ENCODE results near the gene ARHGAP26.
"Not testable (repeated sequence)": the region's sequence is repeated elsewhere in the genome, so short reads cannot be mapped to it uniquely, and the experiment has no call there.

Gene ARHGAP26

DNA sequence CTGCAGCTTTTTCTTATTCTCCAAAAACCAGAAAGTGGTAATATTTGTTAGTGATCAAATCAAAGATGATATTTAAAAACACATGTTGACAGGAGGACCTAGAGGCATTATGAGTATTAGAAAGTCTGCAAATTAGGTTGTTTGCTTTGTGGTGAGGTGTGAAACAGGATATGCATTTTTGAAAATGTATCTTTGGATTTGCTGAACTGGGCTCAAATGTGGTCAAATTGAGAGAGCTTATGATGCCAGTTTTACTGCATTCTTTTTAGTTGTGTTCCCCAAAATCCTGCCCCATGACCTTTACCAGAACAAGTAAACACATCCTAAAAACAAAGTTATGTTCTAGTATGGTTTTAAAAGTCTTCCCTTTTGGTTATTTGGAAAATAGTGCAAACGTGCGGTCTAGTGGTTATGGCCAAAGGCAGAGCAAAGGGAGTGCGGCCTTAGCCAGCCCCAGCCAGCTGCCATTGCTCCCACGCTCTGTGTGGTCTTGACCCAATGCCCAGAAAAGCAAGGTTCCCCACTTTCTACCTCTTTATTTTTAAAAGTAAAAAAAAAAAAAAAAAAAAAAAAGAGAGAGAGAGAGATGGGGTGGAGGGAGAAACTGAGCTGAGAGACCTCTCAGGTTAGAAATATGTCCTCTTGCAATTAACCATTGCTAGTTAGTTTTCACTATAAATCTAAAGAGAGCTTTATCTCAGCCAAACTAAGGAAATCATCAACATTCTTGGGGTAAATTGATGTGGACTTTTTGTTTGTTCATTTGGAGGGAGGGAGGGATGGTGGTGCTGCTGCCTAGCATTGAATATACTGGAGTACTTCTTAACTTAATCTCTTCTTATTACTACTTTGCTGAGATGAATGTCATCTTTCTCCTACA lies 176.6 kb downstream of the ARHGAP26 start:
- H3K9me3 ChIP-seq: no peaks in the 10 kb centered on the region
- in situ Hi-C loops (cut with MboI; ENCODE audit: low sequenced_read_pairs): no loop called here
- no peak for DNase-seq (ENCODE audit: low spot score in 2 of 2)
- H3K4me1 ChIP-seq: no peaks in the 10 kb centered on the region
- H3K27me3 ChIP-seq (ENCODE audit: low read depth): no peaks in the 10 kb centered on the region
- no peaks in the 10 kb centered on the region for H3K36me3 ChIP-seq (replicated peaks)
- no peak overlapping the region for H3K4me3 ChIP-seq

GRCh38 chr5:142947427-142947709 lies 177.2 kb downstream of the ARHGAP26 start:
- no peaks in the 10 kb centered on the region for H3K36me3 ChIP-seq (replicated peaks)
- no peak overlapping the region for H3K4me3 ChIP-seq

DNA sequence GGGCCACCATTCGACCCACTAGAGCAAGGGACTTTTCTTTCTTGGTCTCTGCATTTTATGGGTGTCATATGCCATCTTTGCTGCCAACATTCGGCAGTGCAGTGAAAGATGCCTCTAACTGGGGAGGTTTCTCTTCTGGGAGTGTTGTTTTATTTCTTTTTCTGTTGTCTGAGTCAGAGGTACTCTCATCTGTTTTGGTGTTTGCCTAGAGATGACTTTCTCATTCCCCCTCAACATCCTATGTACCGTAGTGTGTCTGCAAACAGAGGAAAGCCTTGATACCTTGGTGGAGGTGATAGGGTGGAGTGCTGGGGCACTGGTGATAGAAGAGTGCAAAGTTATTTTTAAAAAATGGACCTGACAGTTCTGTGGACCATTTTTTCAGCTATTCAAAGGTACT lies 182.1 kb downstream of the ARHGAP26 start:
- no peak overlapping the region for H3K4me3 ChIP-seq
- DNase-seq (ENCODE audit: low spot score in 2 of 2): no peak
- H3K9me3 ChIP-seq: no peaks in the 10 kb centered on the region
- no peaks in the 10 kb centered on the region for H3K36me3 ChIP-seq (replicated peaks)
- H3K27me3 ChIP-seq (ENCODE audit: low read depth): no peaks in the 10 kb centered on the region
- in situ Hi-C loops (cut with MboI; ENCODE audit: low sequenced_read_pairs): no loop called here
- H3K4me1 ChIP-seq: no peaks in the 10 kb centered on the region

More at GRCh38 chr5:142947427-142947709, 177.2 kb downstream of the ARHGAP26 start:
- in situ Hi-C loops (cut with MboI; ENCODE audit: low sequenced_read_pairs): no loop called here
- no peak for DNase-seq (ENCODE audit: low spot score in 2 of 2)
- Histone ChIP-seq H3K9me3 (no peaks in the 10 kb centered on the region), H3K4me1 (no peaks in the 10 kb centered on the region), H3K27me3 (ENCODE audit: low read depth) (no peaks in the 10 kb centered on the region)

DNA sequence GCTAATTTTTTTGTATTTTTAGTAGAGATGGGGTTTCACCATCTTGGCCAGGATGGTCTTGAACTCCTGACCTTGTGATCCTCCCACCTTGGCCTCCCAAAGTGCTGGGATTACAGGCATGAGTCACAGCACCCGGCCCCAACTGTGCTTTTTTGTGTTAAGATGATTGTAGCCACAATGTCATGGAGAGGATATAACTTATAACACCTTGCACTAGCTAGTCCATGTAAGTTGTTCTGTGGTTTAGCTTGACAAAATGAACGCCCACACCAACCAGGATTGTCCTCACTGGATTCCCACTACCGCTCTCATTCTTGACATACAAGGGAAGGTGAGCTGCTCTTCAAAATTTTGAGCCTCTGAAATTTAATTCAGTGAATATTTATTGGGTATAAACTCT lies 182.7 kb downstream of the ARHGAP26 start:
- H3K4me1 ChIP-seq; H3K9me3 ChIP-seq; H3K36me3 ChIP-seq (replicated peaks); DNase-seq (ENCODE audit: low spot score in 2 of 2); H3K4me3 ChIP-seq; H3K27me3 ChIP-seq (ENCODE audit: low read depth); in situ Hi-C loops (cut with MboI; ENCODE audit: low sequenced_read_pairs): not testable (repeated sequence)

DNA sequence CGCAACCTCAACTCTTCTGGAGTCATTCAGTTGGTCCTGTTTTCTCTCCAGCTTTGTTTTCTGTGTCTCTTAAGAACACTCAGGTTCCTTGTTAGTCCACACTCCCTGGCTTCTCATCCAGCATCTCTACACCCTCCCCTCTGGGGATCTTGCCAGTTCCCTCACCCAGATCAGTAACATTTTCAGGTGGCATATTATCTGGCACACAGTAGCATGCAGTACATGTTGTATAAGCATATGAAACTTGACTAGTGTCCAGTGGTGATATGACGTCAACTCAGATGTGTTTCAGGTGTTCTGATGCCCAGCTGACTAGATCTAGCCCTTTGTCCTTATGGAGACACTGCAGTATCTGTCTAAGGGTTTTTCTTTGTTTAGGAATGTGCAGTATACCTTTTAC lies 184.3 kb downstream of the ARHGAP26 start:
- no peak overlapping the region for H3K4me3 ChIP-seq
- no peaks in the 10 kb centered on the region for H3K9me3 ChIP-seq
- DNase-seq (ENCODE audit: low spot score in 2 of 2): no peak
- no peaks in the 10 kb centered on the region for H3K36me3 ChIP-seq (replicated peaks)
- H3K4me1 ChIP-seq: no peaks in the 10 kb centered on the region
- H3K27me3 ChIP-seq (ENCODE audit: low read depth): no peaks in the 10 kb centered on the region
- in situ Hi-C loops (cut with MboI; ENCODE audit: low sequenced_read_pairs): no loop called here

DNA sequence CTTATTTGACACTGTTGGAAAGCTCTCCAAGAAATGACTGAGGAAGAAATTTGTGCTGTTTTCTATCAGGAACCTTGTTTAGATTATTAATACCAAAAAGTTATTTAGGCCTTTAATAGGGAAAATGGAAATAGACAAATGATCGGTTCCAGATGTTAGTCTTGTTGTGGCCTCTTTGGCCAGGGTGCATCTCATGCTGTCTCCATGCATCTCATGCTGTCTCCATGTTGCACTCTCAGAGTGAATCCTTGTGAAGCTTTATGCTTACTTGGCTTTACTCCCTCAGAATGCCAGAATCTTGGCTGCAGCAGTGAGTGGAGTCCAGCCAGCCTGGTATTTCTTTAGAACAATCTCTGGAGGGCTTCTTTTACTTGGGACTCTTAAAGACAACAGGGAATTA lies 185.5 kb downstream of the ARHGAP26 start:
- H3K36me3 ChIP-seq (replicated peaks): no peaks in the 10 kb centered on the region
- no peaks in the 10 kb centered on the region for H3K9me3 ChIP-seq
- no peaks in the 10 kb centered on the region for H3K27me3 ChIP-seq (ENCODE audit: low read depth)
- H3K4me3 ChIP-seq: no peak overlapping the region
- no peak for DNase-seq (ENCODE audit: low spot score in 2 of 2)
- H3K4me1 ChIP-seq: no peaks in the 10 kb centered on the region
- in situ Hi-C loops (cut with MboI; ENCODE audit: low sequenced_read_pairs): no loop called here

- Histone ChIP-seq H3K9me3 (no peaks in the 10 kb centered on the region), H3K4me1 (no peaks in the 10 kb centered on the region), H3K36me3 (replicated peaks) (no peaks in the 10 kb centered on the region), H3K27me3 (ENCODE audit: low read depth) (no peaks in the 10 kb centered on the region), H3K4me3 (no peak overlapping the region)
- no peak for DNase-seq (ENCODE audit: low spot score in 2 of 2)
- in situ Hi-C loops (cut with MboI; ENCODE audit: low sequenced_read_pairs): no loop called here
Measured at GRCh38 chr5:142957528-142957927, 187.4 kb downstream of the ARHGAP26 start.

DNA sequence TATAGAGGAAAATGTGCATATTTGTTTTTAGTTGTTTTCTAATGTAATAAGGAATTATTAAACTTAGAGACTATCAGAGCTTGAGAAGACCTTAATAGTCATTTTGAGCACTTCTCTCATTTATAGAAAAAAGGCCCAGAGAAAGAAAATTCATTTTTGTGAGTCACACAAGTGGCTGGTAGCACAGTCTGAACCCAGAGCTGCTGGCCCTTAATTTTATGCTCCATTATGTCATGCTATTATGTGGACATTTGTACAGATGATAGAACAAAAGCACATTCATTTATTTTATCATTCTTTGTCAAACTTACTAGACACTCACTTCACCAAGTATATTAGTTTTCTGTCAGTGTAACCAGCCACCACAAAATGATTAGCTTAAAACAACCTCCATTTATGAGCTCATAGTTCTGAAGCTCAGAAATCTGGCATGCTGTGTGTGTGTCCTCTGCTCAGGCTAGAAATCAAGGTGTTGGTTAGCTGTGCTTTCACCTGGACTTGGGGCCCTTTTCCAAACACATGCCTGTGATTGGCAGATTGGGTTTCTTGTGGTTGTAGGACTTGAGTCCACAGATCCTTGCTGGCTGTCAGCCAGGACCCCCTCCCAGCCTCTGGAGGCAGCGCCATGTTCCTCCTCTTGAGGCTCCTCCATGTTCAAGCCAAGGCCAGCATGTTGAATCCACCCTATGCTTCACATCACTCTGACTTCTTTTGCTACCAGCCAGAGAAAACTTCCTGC lies 188.9 kb downstream of the ARHGAP26 start:
- Histone ChIP-seq H3K36me3 (replicated peaks) (no peaks in the 10 kb centered on the region), H3K4me3 (no peak overlapping the region), H3K4me1 (no peaks in the 10 kb centered on the region), H3K27me3 (ENCODE audit: low read depth) (no peaks in the 10 kb centered on the region), H3K9me3 (no peaks in the 10 kb centered on the region)
- in situ Hi-C loops (cut with MboI; ENCODE audit: low sequenced_read_pairs): no loop called here
- DNase-seq (ENCODE audit: low spot score in 2 of 2): no peak

DNA sequence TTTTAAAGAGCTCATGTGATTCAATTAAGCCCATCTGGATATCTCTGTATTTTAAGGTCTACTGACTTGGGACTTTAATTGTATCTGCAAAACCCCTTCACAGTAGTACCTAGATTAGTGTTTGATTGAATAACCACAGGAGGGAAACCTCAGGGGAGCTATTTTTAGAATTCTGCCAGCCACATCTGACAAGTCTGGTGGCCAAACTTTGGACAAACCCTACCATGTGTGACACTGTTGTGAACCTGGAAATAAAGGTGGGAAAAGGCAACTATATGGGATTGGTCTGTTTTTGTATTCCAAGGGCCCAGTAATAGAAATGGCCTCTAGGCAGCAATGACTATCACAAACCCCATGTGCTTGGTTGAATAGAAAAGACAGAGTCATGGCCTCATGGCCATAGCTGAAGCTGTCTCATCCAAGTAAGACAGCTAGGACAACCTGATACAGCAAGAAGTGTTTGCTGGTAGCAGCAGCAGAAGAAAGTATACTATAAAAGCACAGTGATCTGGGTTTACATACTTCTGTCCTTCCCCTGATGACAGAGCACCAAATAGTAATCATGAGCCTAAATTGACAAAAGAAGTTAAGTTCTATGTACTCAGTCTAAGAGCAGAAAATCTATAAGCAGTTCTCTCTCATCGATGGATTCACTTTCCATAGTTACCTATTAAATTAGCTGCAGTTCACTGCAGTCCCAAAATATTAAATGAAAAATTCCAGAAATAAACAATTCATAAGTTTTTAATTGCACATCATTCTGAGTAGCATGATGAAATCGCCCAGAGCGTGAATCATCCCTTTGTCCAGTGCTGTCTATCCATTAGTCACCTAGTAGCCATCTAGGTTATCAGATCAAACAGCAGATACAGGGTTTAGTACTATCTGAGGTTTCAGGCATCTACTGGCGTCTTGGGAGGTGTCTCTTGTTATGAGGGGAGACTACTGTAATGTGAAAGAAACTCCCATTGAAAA lies 189.8 kb downstream of the ARHGAP26 start:
- H3K9me3 ChIP-seq: no peaks in the 10 kb centered on the region
- H3K27me3 ChIP-seq (ENCODE audit: low read depth): no peaks in the 10 kb centered on the region
- in situ Hi-C loops (cut with MboI; ENCODE audit: low sequenced_read_pairs): no loop called here
- no peak for DNase-seq (ENCODE audit: low spot score in 2 of 2)
- H3K4me3 ChIP-seq: no peak overlapping the region
- H3K4me1 ChIP-seq: no peaks in the 10 kb centered on the region
- no peaks in the 10 kb centered on the region for H3K36me3 ChIP-seq (replicated peaks)

GRCh38 chr5:142961440-142962173 lies 191.4 kb downstream of the ARHGAP26 start:
- no peaks in the 10 kb centered on the region for H3K27me3 ChIP-seq (ENCODE audit: low read depth)
- H3K4me3 ChIP-seq: no peak overlapping the region
- no peaks in the 10 kb centered on the region for H3K36me3 ChIP-seq (replicated peaks)
- H3K9me3 ChIP-seq: no peaks in the 10 kb centered on the region
- no peaks in the 10 kb centered on the region for H3K4me1 ChIP-seq
- in situ Hi-C loops (cut with MboI; ENCODE audit: low sequenced_read_pairs): no loop called here
- no peak for DNase-seq (ENCODE audit: low spot score in 2 of 2)

DNA sequence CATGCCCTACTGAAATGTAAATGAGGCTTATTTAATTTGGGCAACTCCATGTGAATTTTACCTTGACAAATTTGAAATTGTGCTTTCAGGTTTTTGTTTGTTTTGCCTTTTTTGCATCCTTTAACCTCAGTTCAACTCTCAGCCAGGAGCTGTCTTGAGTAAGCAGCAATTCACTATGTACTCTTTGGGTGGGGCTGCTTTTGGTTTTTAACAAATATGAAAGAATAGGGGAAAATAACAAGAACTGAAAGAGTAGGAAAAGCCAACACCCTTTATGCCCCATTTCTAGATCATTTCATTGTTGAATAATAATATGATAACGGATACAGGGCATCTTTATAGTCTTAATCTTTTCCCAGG lies 192.0 kb downstream of the ARHGAP26 start:
- Histone ChIP-seq H3K36me3 (replicated peaks) (no peaks in the 10 kb centered on the region), H3K4me1 (no peaks in the 10 kb centered on the region), H3K4me3 (no peak overlapping the region), H3K27me3 (ENCODE audit: low read depth) (no peaks in the 10 kb centered on the region), H3K9me3 (no peaks in the 10 kb centered on the region)
- in situ Hi-C loops (cut with MboI; ENCODE audit: low sequenced_read_pairs): no loop called here
- no peak for DNase-seq (ENCODE audit: low spot score in 2 of 2)

DNA sequence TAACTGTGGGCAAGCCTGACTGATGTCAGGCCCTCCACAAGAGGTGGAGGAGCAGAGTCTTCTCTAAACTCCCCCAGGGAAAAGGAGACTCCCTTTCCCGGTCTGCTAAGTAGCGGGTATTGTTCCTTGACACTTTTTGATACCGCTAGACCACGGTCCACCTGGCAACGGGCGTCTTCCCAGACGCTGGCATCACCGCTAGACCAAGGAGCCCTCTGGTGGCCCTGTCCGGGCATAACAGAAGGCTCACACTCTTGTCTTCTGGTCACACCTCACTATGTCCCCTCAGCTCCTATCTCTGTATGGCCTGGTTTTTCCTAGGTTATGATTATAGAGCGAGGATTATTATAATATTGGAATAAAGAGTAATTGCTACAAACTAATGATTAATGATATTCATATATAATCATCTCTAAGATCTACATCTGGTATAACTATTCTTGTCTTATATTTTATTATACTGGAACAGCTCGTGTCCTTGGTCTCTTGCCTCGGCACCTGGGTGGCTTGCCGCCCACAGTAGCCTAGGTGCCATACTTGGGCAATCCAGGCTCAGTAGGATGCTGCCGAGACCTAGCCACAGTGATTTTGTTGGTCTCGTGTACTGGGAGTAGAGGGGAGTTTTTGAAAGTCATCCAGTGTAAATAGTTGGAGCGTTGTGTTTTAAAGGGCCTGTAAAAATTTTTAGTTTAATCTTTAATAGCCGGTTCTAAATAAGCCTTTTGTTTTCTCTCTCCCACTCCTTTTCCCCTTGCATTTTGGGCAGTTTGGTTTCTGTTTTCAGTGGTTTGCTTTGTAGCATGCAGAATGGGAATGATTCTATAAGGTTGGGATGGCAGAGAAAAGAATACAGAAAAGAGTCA lies 195.3 kb downstream of the ARHGAP26 start:
- H3K4me3 ChIP-seq; H3K9me3 ChIP-seq; H3K4me1 ChIP-seq; H3K27me3 ChIP-seq (ENCODE audit: low read depth); in situ Hi-C loops (cut with MboI; ENCODE audit: low sequenced_read_pairs); H3K36me3 ChIP-seq (replicated peaks): not testable (repeated sequence)
- DNase-seq (ENCODE audit: low spot score in 2 of 2): peak in 1 of 2 experiments; percentile 43

DNA sequence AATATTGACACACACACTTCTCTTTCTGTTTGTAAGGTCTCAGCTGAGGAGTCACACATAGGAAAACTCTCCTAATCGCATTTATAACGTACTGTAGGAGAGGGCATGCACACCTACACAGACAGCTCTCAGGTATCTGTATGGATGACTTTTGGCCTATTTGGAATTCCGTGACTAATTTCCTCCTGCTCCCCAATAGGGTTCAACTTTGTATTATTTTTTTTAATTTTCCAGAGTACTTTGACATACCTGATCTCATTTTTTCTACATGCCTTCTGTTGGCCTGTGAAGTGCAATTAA lies 195.9 kb downstream of the ARHGAP26 start:
- no peaks in the 10 kb centered on the region for H3K27me3 ChIP-seq (ENCODE audit: low read depth)
- H3K9me3 ChIP-seq: no peaks in the 10 kb centered on the region
- no peaks in the 10 kb centered on the region for H3K4me1 ChIP-seq

More for the DNA sequence above, 195.9 kb downstream of the ARHGAP26 start:
- H3K36me3 ChIP-seq (replicated peaks): no peaks in the 10 kb centered on the region
- DNase-seq (ENCODE audit: low spot score in 2 of 2): no peak
- in situ Hi-C loops (cut with MboI; ENCODE audit: low sequenced_read_pairs): no loop called here
- no peak overlapping the region for H3K4me3 ChIP-seq
